Mucosa of descending colon (tissue), 3 donors: ENCODE results near the gene CCR9. TPM values are rescaled to one million over a fixed set of nuclear protein-coding genes. Genes with fewer than 3 reads are reported as not detected.

Experiments
- ATAC-seq: fragments of 200-7000 bp; cut with Tn5 transposase; one replicate; pipeline ENCODE4 v1.9.1; 2020; ENCODE audit warnings: mild to moderate bottlenecking, moderate library complexity
- DNase-seq, 3 donors: peaks; one replicate each; pipeline ENCODE4 v3.0.0-alpha.2; 2020
- H3K36me3 ChIP-seq: fragments of 200-600 bp; one replicate; pipeline ENCODE4 v1.8.0; 2021; ENCODE audit warnings: low read depth, mild to moderate bottlenecking
- H3K4me1 ChIP-seq: fragments of 200-600 bp; one replicate; pipeline ENCODE4 v1.8.0; 2021; ENCODE audit warnings: low read depth, mild to moderate bottlenecking
- H3K4me3 ChIP-seq: fragments of 200-600 bp; one replicate; pipeline ENCODE4 v1.8.0; 2021; ENCODE audit warnings: mild to moderate bottlenecking
- H3K9me3 ChIP-seq: fragments of 200-600 bp; one replicate; pipeline ENCODE4 v1.8.0; 2021; ENCODE audit warnings: mild to moderate bottlenecking
- CTCF ChIP-seq: fragments of 200-600 bp; IDR thresholded peaks from one replicate; pipeline ENCODE4 v1.8.0; 2022; ENCODE audit warnings: antibody characterized with exemption, mild to moderate bottlenecking
- intact Hi-C, 2 donors: fragments of 100-400 bp; cut with DNase I in 1 of 2; cut with micrococcal nuclease in 1 of 2; formaldehyde crosslinking; loops; one replicate each; pipeline versions ENCODE4 v1.11.0 to v1.11.1; 2022; cut with DNase I, micrococcal nuclease
- total RNA-seq, 3 donors: library from RNA; stranded (reverse); fragmentation: NEBNext Ultra II Directional in 2 of 3; extraction: Animal tissue kit (Norgen Biotek cat#: 25700) in 2 of 3; gene quantifications; one replicate each; pipeline versions ENCODE4 v1.2.1 to v1.2.4, GENCODE V29; 2021 to 2023
- donor health status: DM: no; HTN: no; CAD: no; lungs with moderate emphysema.
- donor health status: DM: no; HTN: no; CAD: no.
- donor health status: DM: no; HTN: yes; CAD: no.

Gene CCR9
- total RNA-seq, 3 donors from 2014 or later: 0.12 to 0.22 TPM; not detected in 1

- no peaks in the 10 kb centered on the region for H3K9me3 ChIP-seq
- TF ChIP-seq CTCF: no peak
- H3K36me3 ChIP-seq: no peaks in the 10 kb centered on the region
- DNase-seq (no peak), ATAC-seq (no peak)
- H3K4me1 ChIP-seq: no peaks in the 10 kb centered on the region
- intact Hi-C loops: no loop called here
- no peak overlapping the region for H3K4me3 ChIP-seq
These were observed 17.7 kb upstream of the CCR9 start for GRCh38 chr3:45868650-45869049.

- no peak overlapping the region for H3K4me3 ChIP-seq
- no peaks in the 10 kb centered on the region for H3K4me1 ChIP-seq
- ATAC-seq (no peak), DNase-seq (no peak)
- intact Hi-C loops: no loop called here
- no peaks in the 10 kb centered on the region for H3K9me3 ChIP-seq
- TF ChIP-seq CTCF: no peak
- no peaks in the 10 kb centered on the region for H3K36me3 ChIP-seq
These were observed 16.7 kb upstream of the CCR9 start for GRCh38 chr3:45869638-45870037.

GRCh38 chr3:45870099-45870498 lies 16.2 kb upstream of the CCR9 start:
- Histone ChIP-seq H3K9me3 (no peaks in the 10 kb centered on the region), H3K4me3 (no peak overlapping the region), H3K4me1 (no peaks in the 10 kb centered on the region), H3K36me3 (no peaks in the 10 kb centered on the region)
- intact Hi-C loops: no loop called here
- no peak for TF ChIP-seq CTCF
- DNase-seq (peak in 1 of 3 donors; percentile 30), ATAC-seq (peak; percentile 67)

DNA sequence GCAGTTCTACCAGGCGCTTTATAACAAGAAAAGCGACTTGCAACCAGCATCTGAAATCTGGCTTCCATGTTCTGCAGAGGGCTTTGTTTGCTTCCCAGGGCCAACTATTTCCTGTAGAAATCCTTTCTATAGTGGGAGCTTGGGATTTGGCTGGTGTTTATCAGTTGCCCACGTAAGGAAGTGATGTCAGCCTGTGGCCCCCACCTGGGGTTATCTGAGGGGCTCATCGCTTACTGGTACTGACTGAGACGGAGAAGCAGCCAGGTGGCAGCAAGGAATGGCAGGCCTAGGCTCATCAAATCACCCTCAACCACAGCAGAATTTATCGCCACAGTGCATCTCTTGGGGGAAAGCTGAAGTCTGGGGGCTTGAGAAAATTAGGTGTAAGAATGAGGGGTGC lies 14.6 kb upstream of the CCR9 start:
- intact Hi-C loops: no loop called here
- Histone ChIP-seq H3K4me3 (no peak overlapping the region), H3K4me1 (no peaks in the 10 kb centered on the region), H3K36me3 (no peaks in the 10 kb centered on the region), H3K9me3 (no peaks in the 10 kb centered on the region)
- no peak for TF ChIP-seq CTCF
- ATAC-seq: no peak
- no peak for DNase-seq

- DNase-seq: no peak
- H3K4me1 ChIP-seq: no peaks in the 10 kb centered on the region
- TF ChIP-seq CTCF: no peak
- no peak overlapping the region for H3K4me3 ChIP-seq
- intact Hi-C loops: no loop called here
- H3K36me3 ChIP-seq: no peaks in the 10 kb centered on the region
- ATAC-seq: no peak
- H3K9me3 ChIP-seq: no peaks in the 10 kb centered on the region
These were observed 13.8 kb upstream of the CCR9 start for GRCh38 chr3:45872569-45872968.

GRCh38 chr3:45873036-45873435 lies 13.3 kb upstream of the CCR9 start:
- Histone ChIP-seq H3K4me1 (no peaks in the 10 kb centered on the region), H3K9me3 (no peaks in the 10 kb centered on the region), H3K4me3 (no peak overlapping the region), H3K36me3 (no peaks in the 10 kb centered on the region)
- intact Hi-C loops: no loop called here
- DNase-seq (no peak), ATAC-seq (no peak)
- TF ChIP-seq CTCF: no peak
